Gastrocnemius medialis (tissue), 4 donors: ENCODE data around the gene EVA1C. TPM values are rescaled to one million over a fixed set of nuclear protein-coding genes. Genes with fewer than 3 reads are reported as not detected.

Experiments used
- ATAC-seq, 2 donors: fragments of 150-250 bp; one replicate each; pipeline ENCODE4 v1.9.1; 2016
- DNase-seq, 2 donors: peaks; one replicate each; pipeline ENCODE4 v3.0.0-alpha.2; 2019
- H3K27ac ChIP-seq, 4 donors: fragments of 200-600 bp; sonication (generic); 1 replicate in 1 of 4; 2 replicates in 3 of 4; pipeline ENCODE4 v1.5.1; 2016 to 2018; ENCODE audit warnings: mild to moderate bottlenecking in 2 of 4, moderate library complexity in 1 of 4
- H3K27me3 ChIP-seq, 3 donors: fragments of 200-600 bp; sonication (generic) in 2 of 3; 1 replicate in 1 of 3; 2 replicates in 2 of 3; pipeline versions ENCODE4 v1.5.1 to v1.6.0; 2016 to 2019; ENCODE audit warnings: mild to moderate bottlenecking in 1 of 3, moderate library complexity in 1 of 3
- H3K36me3 ChIP-seq, 2 donors: fragments of 200-600 bp; sonication (generic) in 1 of 2; one replicate each; pipeline ENCODE4 v1.5.1; 2017 to 2018
- H3K4me1 ChIP-seq, 2 donors: fragments of 200-600 bp; sonication (generic) in 1 of 2; one replicate each; pipeline ENCODE4 v1.5.1; 2016 to 2017; ENCODE audit warnings: mild to moderate bottlenecking in 2 of 2
- H3K4me3 ChIP-seq, 4 donors: fragments of 200-600 bp; sonication (generic) in 3 of 4; 1 replicate in 1 of 4; 2 replicates in 3 of 4; pipeline ENCODE4 v1.5.1; 2016 to 2019; ENCODE audit warnings: mild to moderate bottlenecking in 2 of 4
- H3K9me3 ChIP-seq, 3 donors: fragments of 200-600 bp; sonication (generic) in 2 of 3; 1 replicate in 1 of 3; 2 replicates in 2 of 3; pipeline ENCODE4 v1.5.1; 2016 to 2019
- CTCF ChIP-seq, 5 experiments: fragments of 450-650 bp in 3 of 5; fragments of 200-600 bp in 2 of 5; sonication (generic) in 2 of 5; IDR thresholded peaks in 4 of 5; conservative IDR thresholded peaks in 1 of 5; 1 replicate in 4 of 5; 2 replicates in 1 of 5; pipeline ENCODE4 v1.5.1; 2016 to 2019; ENCODE audit warnings: antibody characterized with exemption in 5 of 5, mild to moderate bottlenecking in 3 of 5, moderate library complexity in 3 of 5
- POLR2A ChIP-seq, 2 donors: fragments of 450-650 bp; IDR thresholded peaks; one replicate each; pipeline ENCODE4 v1.6.1; 2017; ENCODE audit warnings: antibody characterized with exemption in 2 of 2, mild to moderate bottlenecking in 2 of 2, moderate library complexity in 2 of 2
- in situ Hi-C, 4 donors: fragments of 200-750 bp; cut with MboI; loops; one replicate each; pipeline versions ENCODE4 v1.15.0 to v1.8.0; 2017; ENCODE audit warnings: low sequenced_read_pairs in 4 of 4
- intact Hi-C: fragments of 100-400 bp; cut with DNase I; formaldehyde crosslinking; loops from one replicate; pipeline ENCODE4 v1.15.1; 2023; ENCODE audit warnings: low total_unique reads
- total RNA-seq, 4 donors: library from RNA; depleted of rRNA; stranded (reverse); fragments of >200 nt; gene quantifications; one replicate each; pipeline versions ENCODE4 v1.1.0 to v1.2.3, GENCODE V29; 2016

Gene EVA1C
- total RNA-seq, 4 donors from 2014 or later = 9.2 to 15.8 (median 12.1) TPM

- intact Hi-C loops = no loop called here
- H3K27ac ChIP-seq = no peak overlapping the region
- H3K36me3 ChIP-seq = no peaks in the 10 kb centered on the region
- TF ChIP-seq POLR2A (IDR thresholded peaks at IDR 0.05) = no peak
- no peak for TF ChIP-seq CTCF (IDR thresholded peaks at IDR 0.05 in 4 of 5, conservative IDR thresholded peaks at IDR 0.05 in 1 of 5)
- in situ Hi-C loops = no loop called here
- H3K4me1 ChIP-seq = no peaks in the 10 kb centered on the region
- no peak overlapping the region for H3K4me3 ChIP-seq
- no peaks in the 10 kb centered on the region for H3K9me3 ChIP-seq
- ATAC-seq (no peak), DNase-seq (no peak)
- no peaks in the 10 kb centered on the region for H3K27me3 ChIP-seq
Measured at GRCh38 chr21:32549886-32550285, 137.4 kb downstream of the EVA1C start.

- no peak for DNase-seq
- H3K36me3 ChIP-seq = no peaks in the 10 kb centered on the region
- intact Hi-C loops = no loop called here
- TF ChIP-seq POLR2A (IDR thresholded peaks at IDR 0.05) = no peak
- no peak for TF ChIP-seq CTCF (IDR thresholded peaks at IDR 0.05 in 4 of 5, conservative IDR thresholded peaks at IDR 0.05 in 1 of 5)
- in situ Hi-C loops = no loop called here
- no peak for ATAC-seq
- H3K4me3 ChIP-seq = no peak overlapping the region
- no peaks in the 10 kb centered on the region for H3K27me3 ChIP-seq
- no peak overlapping the region for H3K27ac ChIP-seq
- no peaks in the 10 kb centered on the region for H3K4me1 ChIP-seq
- H3K9me3 ChIP-seq = no peaks in the 10 kb centered on the region
Measured at GRCh38 chr21:32554832-32555638, 142.5 kb downstream of the EVA1C start.

GRCh38 chr21:32558106-32558505 is 145.6 kb downstream of the EVA1C start:
- Histone ChIP-seq H3K27me3 (no peaks in the 10 kb centered on the region), H3K9me3 (no peaks in the 10 kb centered on the region), H3K4me1 (no peaks in the 10 kb centered on the region), H3K4me3 (no peak overlapping the region), H3K36me3 (no peaks in the 10 kb centered on the region), H3K27ac (no peak overlapping the region)
- intact Hi-C loops (no loop called here), in situ Hi-C loops (no loop called here)
- ATAC-seq (no peak), DNase-seq (no peak)
- TF ChIP-seq POLR2A (IDR thresholded peaks at IDR 0.05) (no peak), CTCF (IDR thresholded peaks at IDR 0.05 in 4 of 5, conservative IDR thresholded peaks at IDR 0.05 in 1 of 5) (no peak)

GRCh38 chr21:32559006-32559610 is 146.6 kb downstream of the EVA1C start:
- no peak overlapping the region for H3K27ac ChIP-seq

More at GRCh38 chr21:32559006-32559610, 146.6 kb downstream of the EVA1C start:
- intact Hi-C loops (no loop called here), in situ Hi-C loops (no loop called here)
- Histone ChIP-seq H3K4me3 (no peak overlapping the region), H3K4me1 (no peaks in the 10 kb centered on the region), H3K36me3 (no peaks in the 10 kb centered on the region), H3K27me3 (no peaks in the 10 kb centered on the region), H3K9me3 (no peaks in the 10 kb centered on the region)
- DNase-seq (no peak), ATAC-seq (no peak)
- TF ChIP-seq POLR2A (IDR thresholded peaks at IDR 0.05) (no peak), CTCF (IDR thresholded peaks at IDR 0.05 in 4 of 5, conservative IDR thresholded peaks at IDR 0.05 in 1 of 5) (no peak)
